HG03571 (cell line): ENCODE data around the gene LZTS2.

Source experiments
- ATAC-seq: cut with Tn5 transposase; IDR thresholded peaks from one replicate; pipeline ENCODE4 v1.9.1; 2021; ENCODE audit not compliant: unreplicated experiment

Gene LZTS2

DNA sequence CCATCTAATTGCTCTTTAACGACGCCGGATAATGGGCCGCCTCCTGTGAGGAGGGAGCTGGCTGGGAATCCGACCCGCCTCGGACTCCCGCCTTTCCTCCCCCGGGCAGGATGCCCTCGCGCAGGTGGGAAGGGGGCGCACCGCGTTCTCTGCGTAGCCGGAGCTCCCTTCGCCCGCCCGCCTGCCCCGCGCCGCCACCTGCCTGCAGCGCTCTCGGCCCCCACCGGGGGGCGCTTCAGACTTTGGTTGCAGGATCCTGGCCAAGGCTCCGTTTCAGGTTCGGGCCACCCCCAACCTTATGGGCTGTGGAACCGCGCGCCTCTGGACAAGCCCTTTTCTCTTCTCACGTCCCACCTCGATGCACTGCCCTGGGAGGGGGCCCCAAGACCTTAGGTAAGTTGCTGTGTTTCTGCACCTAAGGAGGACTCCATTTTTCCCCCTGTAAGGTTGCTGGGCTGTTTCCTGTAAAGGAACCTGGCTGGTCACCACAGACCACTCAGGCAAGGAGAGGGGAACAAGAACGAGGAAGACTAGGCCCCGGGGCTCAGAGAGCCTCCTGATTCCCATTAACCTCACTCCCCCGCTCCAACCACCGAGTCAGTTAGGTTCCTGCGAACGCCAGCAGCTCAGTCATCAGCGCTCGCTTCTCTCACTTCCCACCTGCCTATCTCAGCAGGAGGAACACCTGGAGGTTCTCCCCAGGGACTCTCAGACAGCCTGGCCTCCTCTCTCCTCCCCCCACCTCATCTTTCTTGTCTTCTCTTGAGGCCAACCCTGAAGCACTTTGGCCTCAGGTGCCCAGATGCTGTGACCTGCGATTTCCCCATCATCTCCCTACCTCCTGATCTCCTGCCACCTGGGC is 50.8 kb downstream of the LZTS2 start:
- no peak for ATAC-seq

DNA sequence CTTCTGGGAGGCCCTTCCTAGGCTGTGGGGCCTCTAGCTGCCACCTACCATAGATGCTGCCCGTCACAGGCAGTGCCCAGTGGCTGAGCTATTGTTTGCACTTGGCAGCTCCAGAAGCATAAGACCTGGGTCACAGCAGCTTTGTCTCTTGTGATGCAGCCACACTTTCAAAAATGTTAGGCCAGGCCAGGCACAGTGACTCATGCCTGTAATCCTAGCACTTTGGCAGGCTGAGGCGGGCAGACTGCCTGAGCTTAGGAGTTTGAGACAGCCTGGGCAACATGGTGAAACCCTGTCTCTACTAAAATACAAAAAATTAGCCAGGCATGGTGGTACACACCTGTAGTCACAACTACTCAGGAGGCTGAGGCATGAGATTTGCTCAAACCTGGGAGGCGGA is 52.7 kb downstream of the LZTS2 start:
- ATAC-seq: no peak

- ATAC-seq: no peak
Measured at GRCh38 chr10:101053516-101053915, 53.9 kb downstream of the LZTS2 start.

DNA sequence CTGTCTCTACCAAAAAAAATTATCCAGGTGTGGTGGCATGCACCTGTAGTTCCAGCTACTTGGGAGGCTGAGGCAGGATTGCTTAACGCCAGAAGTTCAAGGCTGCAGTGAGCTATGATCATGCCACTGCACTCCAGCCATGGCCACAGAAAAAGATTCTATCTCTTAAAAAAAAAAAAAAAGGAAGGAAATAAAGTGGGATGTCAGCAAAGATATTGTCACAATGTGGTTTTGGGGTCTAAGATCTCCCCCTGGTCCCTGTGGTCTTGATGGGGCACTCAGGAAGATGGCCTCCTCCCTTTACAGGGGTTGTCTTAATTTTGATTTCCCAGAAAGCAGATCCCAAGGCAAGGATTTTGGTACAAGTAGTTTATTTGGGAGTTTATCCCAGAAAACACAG is 54.7 kb downstream of the LZTS2 start:
- no peak for ATAC-seq

GRCh38 chr10:101054876-101055275 is 55.3 kb downstream of the LZTS2 start:
- ATAC-seq: no peak

DNA sequence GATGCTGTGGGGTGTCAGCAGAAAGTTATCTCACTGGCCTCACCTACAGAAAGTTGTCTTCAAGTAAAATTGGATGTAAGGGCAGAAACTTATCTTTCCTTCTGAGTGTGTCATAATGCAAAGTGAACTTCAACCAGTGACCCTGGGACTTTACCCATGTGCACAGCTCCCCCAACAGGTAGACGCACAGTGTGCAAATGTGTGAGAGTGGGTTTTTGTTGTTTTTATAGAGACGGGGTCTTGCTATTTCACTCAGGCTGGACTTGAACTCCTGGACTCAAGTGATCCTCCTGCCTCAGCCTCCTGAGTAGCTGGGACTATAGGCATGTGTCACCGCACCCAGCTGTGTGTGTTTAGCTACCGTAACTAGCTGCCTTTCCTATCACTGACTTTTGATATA is 55.8 kb downstream of the LZTS2 start:
- ATAC-seq: no peak

GRCh38 chr10:101056365-101057151 is 57.0 kb downstream of the LZTS2 start:
- no peak for ATAC-seq
